Spleen (tissue), 7 donors: ENCODE results near the gene RPS18.

ENCODE experiments used
- POLR2A ChIP-seq, 3 donors: fragments of 450-650 bp; IDR thresholded peaks; one replicate each; pipeline ENCODE4 v1.5.1; 2017; ENCODE audit warnings: antibody characterized with exemption in 3 of 3, mild to moderate bottlenecking in 1 of 3
- POLR2AphosphoS5 ChIP-seq, 3 donors: sonication (generic); formaldehyde crosslinking; IDR thresholded peaks; one replicate each; pipeline ENCODE4 v1.5.1; 2017; ENCODE audit warnings: antibody characterized with exemption in 3 of 3
- TF ChIP-seq, protein P1 (sequence below), 11 experiments: fragments of 200-600 bp in 7 of 11; fragments of 450-650 bp in 4 of 11; sonication (generic) in 4 of 11; IDR thresholded peaks in 8 of 11; conservative IDR thresholded peaks in 3 of 11; 1 replicate in 7 of 11; 2 replicates in 4 of 11; pipeline versions ENCODE4 v1.4.0 to v1.8.0; 2016 to 2021; ENCODE audit warnings: antibody characterized with exemption in 11 of 11, inconsistent platforms in 4 of 11, mild to moderate bottlenecking in 1 of 11
- donor health status: DM: no; HTN: no; CAD: no; lungs with moderate emphysema.
- donor health status: DM: no; HTN: no; CAD: no.
- donor health status: DM: no; HTN: no; CAD: no.

DNA sequence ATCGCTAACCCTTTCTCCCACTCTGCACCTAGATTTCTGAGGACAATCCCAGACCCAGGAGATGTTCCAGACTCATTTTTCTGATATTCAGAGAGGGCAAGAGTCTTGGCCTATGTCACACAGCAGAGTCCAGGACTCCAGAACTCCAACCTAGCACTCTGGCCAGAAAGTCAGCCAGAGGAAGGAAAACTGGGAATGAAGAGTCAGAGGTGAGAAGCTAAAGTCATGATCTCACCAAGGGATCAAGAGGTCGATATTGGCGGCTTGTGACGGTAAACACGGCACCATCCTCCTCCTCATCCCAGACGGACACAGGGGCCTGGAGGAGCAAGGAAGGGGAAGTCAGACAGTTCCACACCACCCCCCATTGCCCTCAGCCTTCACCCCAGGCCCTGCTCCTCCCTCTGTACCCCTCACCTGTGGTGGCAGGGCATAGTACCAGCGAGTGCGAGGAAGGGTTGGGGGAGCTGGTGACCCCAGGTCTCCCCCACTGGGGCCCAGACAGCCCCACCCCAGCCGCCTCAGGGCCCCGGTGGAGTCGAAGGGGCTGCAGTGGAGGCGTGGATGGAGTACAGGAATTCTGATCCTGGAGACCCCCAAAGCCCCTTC, 25.0 kb downstream of the RPS18 start:
- TF ChIP-seq, protein P1, sequence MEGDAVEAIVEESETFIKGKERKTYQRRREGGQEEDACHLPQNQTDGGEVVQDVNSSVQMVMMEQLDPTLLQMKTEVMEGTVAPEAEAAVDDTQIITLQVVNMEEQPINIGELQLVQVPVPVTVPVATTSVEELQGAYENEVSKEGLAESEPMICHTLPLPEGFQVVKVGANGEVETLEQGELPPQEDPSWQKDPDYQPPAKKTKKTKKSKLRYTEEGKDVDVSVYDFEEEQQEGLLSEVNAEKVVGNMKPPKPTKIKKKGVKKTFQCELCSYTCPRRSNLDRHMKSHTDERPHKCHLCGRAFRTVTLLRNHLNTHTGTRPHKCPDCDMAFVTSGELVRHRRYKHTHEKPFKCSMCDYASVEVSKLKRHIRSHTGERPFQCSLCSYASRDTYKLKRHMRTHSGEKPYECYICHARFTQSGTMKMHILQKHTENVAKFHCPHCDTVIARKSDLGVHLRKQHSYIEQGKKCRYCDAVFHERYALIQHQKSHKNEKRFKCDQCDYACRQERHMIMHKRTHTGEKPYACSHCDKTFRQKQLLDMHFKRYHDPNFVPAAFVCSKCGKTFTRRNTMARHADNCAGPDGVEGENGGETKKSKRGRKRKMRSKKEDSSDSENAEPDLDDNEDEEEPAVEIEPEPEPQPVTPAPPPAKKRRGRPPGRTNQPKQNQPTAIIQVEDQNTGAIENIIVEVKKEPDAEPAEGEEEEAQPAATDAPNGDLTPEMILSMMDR (IDR thresholded peaks at IDR 0.05 in 8 of 11, conservative IDR thresholded peaks at IDR 0.05 in 3 of 11), result no peak
- no peak for TF ChIP-seq POLR2A (IDR thresholded peaks at IDR 0.05)
- no peak for TF ChIP-seq POLR2AphosphoS5 (IDR thresholded peaks at IDR 0.05)
